Mesothelial cell of epicardium (in vitro differentiated cells): ENCODE data around the gene OR10H5. TPM values are rescaled to one million over a fixed set of nuclear protein-coding genes. Genes with fewer than 3 reads are reported as not detected.
"Not testable (repeated sequence)": the region's sequence is repeated elsewhere in the genome, so short reads cannot be mapped to it uniquely, and the experiment has no call there.

ENCODE experiments used
- DNase-seq, 2 experiments: peaks; one replicate each; pipeline ENCODE4 v3.0.0; 2021; ENCODE audit warnings: low spot score in 2 of 2; ENCODE audit not compliant: unreplicated experiment in 2 of 2
- H3K27ac Mint-ChIP-seq: 2 replicates; pipeline ENCODE4 v1.8.0; 2021; ENCODE audit warnings: mixed read lengths
- H3K27me3 Mint-ChIP-seq: 2 replicates; pipeline ENCODE4 v1.8.0; 2021; ENCODE audit warnings: low read depth, mixed read lengths
- H3K36me3 Mint-ChIP-seq: 2 replicates; pipeline ENCODE4 v1.8.0; 2021; ENCODE audit warnings: mixed read lengths
- H3K4me1 Mint-ChIP-seq: 2 replicates; pipeline ENCODE4 v1.8.0; 2021; ENCODE audit warnings: mixed read lengths
- H3K4me3 Mint-ChIP-seq: 2 replicates; pipeline ENCODE4 v1.8.0; 2021; ENCODE audit warnings: mild to moderate bottlenecking, moderate library complexity, mixed read lengths
- H3K9me3 Mint-ChIP-seq: 2 replicates; pipeline ENCODE4 v1.8.0; 2021; ENCODE audit warnings: mixed read lengths
- total RNA-seq: library from RNA; stranded (reverse); gene quantifications from 3 replicates; pipeline ENCODE4 v1.2.1, GENCODE V29; 2021
- TF ChIP-seq, protein P1 (sequence below): fragments of 200-600 bp; sonication (generic); IDR thresholded peaks from one replicate; pipeline ENCODE4 v1.5.0; 2021; ENCODE audit warnings: antibody characterized with exemption; ENCODE audit not compliant: unreplicated experiment

The OR10H5 gene
- total RNA-seq, 1 donor from 2014 or later = not detected

DNA sequence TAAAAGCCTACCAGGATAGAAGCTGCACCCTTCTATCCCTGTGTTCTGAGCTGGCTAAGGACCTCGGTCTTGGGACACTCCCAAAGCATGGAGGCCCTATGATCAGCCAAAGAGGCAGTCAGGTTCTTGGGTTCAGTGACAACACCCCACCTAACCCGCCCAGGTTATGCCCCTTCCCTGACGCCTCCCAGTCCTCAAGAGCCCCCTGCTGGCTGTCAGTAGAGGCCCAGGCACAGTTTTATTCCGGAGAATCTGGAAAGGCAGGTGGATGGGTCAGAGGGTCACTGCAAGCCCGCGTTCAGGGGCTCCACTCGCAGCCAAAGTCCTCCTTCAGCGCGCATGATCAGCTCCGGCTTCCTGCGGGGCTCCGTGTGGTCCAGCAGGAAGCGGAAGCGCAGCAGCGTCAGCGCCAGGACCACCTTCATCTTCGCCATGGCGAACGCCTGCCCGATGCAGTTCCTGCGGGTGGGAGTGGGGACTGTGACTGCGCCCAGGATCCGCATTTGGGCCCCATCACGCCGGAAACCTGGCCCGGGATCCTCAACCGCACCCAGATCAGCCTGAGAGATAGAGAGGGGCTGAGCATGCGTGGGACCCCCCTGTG is 27.4 kb upstream of the OR10H5 start:
- peaks cover 72% of the 10 kb centered on the region for H3K9me3 Mint-ChIP-seq
- TF ChIP-seq, protein P1, sequence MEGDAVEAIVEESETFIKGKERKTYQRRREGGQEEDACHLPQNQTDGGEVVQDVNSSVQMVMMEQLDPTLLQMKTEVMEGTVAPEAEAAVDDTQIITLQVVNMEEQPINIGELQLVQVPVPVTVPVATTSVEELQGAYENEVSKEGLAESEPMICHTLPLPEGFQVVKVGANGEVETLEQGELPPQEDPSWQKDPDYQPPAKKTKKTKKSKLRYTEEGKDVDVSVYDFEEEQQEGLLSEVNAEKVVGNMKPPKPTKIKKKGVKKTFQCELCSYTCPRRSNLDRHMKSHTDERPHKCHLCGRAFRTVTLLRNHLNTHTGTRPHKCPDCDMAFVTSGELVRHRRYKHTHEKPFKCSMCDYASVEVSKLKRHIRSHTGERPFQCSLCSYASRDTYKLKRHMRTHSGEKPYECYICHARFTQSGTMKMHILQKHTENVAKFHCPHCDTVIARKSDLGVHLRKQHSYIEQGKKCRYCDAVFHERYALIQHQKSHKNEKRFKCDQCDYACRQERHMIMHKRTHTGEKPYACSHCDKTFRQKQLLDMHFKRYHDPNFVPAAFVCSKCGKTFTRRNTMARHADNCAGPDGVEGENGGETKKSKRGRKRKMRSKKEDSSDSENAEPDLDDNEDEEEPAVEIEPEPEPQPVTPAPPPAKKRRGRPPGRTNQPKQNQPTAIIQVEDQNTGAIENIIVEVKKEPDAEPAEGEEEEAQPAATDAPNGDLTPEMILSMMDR = no peak
- no peaks in the 10 kb centered on the region for H3K36me3 Mint-ChIP-seq
- no peaks in the 10 kb centered on the region for H3K27me3 Mint-ChIP-seq
- no peak for DNase-seq
- no peak overlapping the region for H3K4me3 Mint-ChIP-seq
- no peaks in the 10 kb centered on the region for H3K4me1 Mint-ChIP-seq
- no peak overlapping the region for H3K27ac Mint-ChIP-seq

DNA sequence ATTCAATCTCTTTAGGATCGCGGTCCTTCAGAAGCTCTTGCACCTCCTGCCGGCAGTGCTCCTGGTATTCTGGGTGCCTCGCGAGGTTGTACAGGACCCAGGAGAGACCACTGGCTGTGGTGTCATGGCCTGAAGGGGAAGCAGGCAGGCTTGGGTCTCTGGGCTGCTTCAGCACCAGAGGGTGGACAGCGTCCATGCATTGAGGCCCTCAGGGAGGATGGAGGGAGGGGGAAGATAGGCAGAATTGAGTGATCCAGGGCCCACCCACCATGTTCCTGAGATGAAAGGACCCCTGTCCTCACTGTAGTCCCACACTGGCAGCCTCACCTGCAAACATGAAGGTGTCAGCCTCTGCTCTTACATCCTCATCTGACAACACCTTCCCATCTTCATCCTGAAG is 17.9 kb upstream of the OR10H5 start:
- no peaks in the 10 kb centered on the region for H3K4me1 Mint-ChIP-seq
- TF ChIP-seq, protein P1 = no peak
- H3K27ac Mint-ChIP-seq = no peak overlapping the region
- no peak overlapping the region for H3K4me3 Mint-ChIP-seq
- DNase-seq = no peak
- H3K9me3 Mint-ChIP-seq = peaks cover 81% of the 10 kb centered on the region
- H3K27me3 Mint-ChIP-seq = no peaks in the 10 kb centered on the region
- H3K36me3 Mint-ChIP-seq = peaks cover 4% of the 10 kb centered on the region

DNA sequence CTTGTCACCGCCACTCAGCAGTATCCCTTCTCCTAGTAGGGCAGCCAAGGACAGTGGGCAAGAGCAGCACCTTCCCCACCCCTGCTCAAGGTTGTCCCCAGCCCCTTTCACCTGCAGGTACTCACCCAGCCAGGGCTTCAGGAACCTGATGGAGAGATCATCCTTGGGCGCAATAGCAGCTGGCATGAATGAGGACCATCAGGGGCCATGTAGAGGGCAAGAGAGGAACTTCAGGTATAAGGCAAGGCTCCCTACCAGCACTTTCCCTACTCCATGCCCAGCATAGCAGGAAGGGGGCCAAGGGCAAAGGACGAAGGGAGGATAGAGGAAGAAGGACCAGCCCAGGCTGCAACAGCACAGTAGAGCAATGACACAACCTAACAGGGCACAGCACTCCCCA is 13.3 kb upstream of the OR10H5 start:
- H3K9me3 Mint-ChIP-seq = peaks cover 77% of the 10 kb centered on the region
- H3K36me3 Mint-ChIP-seq, H3K27me3 Mint-ChIP-seq, DNase-seq, H3K27ac Mint-ChIP-seq, H3K4me3 Mint-ChIP-seq, H3K4me1 Mint-ChIP-seq: not testable (repeated sequence)

DNA sequence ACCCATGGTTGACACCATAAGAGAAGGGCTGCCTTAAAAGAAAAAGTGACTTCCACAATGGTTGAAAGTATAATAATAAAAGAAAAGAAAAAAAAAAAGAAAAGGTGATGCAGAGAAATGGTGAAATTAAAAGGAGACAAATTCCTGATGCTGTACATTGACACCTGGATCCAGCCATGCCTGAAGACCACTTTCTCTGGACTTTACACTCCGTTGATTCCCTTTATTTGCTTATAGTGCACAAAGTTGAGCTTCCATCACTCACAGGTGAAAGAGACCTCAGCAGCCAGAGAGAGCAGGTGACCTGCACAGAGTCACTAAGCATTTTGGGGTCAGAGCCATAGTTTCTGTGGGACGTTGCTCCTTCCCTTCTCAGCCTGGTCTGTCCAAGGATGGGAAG is 12.2 kb upstream of the OR10H5 start:
- Mint-ChIP-seq H3K27ac (no peak overlapping the region), H3K9me3 (peaks cover 70% of the 10 kb centered on the region), H3K4me1 (no peaks in the 10 kb centered on the region), H3K4me3 (no peak overlapping the region), H3K27me3 (no peaks in the 10 kb centered on the region), H3K36me3 (peaks cover 1% of the 10 kb centered on the region)
- TF ChIP-seq, protein P1 = no peak
- no peak for DNase-seq

DNA sequence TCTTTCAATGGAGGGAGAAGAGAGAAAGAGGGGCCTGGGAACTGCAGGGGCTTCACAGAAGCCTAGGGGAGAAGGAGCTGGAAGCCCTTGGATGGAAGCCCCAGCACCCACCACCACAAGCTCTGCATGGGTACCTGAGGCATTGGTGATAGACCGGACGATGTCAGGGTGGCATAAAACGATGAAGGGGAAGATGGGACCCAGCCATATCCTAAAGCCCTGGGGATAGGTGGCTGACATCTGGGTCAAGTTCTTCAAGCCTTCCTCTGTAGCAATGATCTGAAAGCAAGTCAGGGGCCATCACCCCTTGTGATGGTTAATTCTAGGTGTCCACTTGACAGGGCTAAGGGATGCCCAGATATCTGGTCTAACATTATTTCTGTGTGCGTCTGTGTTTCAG is 11.2 kb upstream of the OR10H5 start:
- H3K27me3 Mint-ChIP-seq = no peaks in the 10 kb centered on the region
- no peak for DNase-seq
- TF ChIP-seq, protein P1 = no peak
- no peaks in the 10 kb centered on the region for H3K4me1 Mint-ChIP-seq
- no peak overlapping the region for H3K4me3 Mint-ChIP-seq
- H3K36me3 Mint-ChIP-seq = no peaks in the 10 kb centered on the region
- no peak overlapping the region for H3K27ac Mint-ChIP-seq
- peaks cover 68% of the 10 kb centered on the region for H3K9me3 Mint-ChIP-seq

DNA sequence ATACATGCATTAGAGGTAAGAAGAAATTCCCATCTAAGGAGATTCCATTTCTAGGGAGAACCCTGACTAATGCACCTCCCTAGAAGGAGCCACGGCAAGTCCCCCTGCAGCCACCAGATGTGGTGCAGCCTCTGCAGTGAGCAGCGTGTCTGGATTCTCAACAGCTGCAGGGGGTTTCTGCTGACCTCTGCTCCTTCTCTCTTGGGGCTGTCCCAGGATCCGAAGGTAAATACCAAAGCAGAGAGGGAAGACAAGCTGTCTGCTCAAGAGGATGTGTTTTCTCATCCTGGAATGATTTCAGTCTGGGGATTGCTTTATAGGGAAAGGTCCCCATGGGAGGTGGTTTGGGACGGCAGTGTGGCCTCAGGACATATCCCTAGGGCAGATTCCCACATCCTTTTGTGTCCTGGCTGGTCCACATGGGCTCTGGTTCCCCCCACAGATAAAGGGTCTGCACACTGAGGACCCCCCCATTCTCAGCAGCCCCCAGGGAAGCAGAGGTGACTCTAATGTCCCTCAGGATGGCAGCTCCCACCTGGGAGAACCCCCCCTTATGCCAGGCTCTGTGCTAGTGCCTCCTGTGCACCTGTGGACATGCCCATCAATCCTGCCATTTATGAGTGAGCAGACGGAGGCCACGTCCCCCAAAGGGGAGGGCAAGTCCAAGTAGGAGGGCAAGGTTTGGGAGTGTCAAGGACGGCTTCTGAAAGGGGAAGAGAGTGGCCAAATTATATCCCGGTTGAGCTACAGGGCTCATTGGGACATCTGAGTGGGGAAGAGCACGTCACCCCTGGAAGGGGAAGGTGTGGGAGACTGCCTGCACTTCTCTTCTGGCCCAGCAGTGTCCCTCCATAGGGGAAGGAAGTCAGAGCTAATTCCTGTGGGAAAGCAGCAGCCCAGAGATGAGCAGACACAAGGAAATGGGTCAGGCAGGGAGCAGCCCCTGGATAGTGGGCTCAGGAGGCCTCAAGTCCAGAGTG is 10.2 kb upstream of the OR10H5 start:
- H3K36me3 Mint-ChIP-seq = no peaks in the 10 kb centered on the region
- TF ChIP-seq, protein P1 = no peak
- DNase-seq = no peak
- no peak overlapping the region for H3K4me3 Mint-ChIP-seq
- H3K4me1 Mint-ChIP-seq = no peaks in the 10 kb centered on the region
- H3K27ac Mint-ChIP-seq = no peak overlapping the region
- no peaks in the 10 kb centered on the region for H3K27me3 Mint-ChIP-seq
- H3K9me3 Mint-ChIP-seq = peaks cover 66% of the 10 kb centered on the region
